HCT116 (cell line): ENCODE results near the gene PAX8. TPM values are rescaled to one million over a fixed set of nuclear protein-coding genes. Genes with fewer than 3 reads are reported as not detected.

ENCODE experiments used
- ATAC-seq: fragments of 200-7000 bp; cut with Tn5 transposase; 2 replicates; pipeline ENCODE4 v1.9.1; 2020; ENCODE audit warnings: mild to moderate bottlenecking, moderate library complexity
- BruUV-seq: library from RNA; stranded (reverse); fragments of 400-500 nt; replicated peaks from 2 replicates; lab custom pipeline; 2021; lab: Mats Ljungman, UMichigan
- CTCF ChIA-PET: fragments of 300-600 bp; sonication (Branson Sonifier 250); formaldehyde crosslinking; loops from one replicate; lab custom pipeline; 2021; ENCODE audit warnings: antibody characterized with exemption; lab: Charles Lee
- POLR2A ChIA-PET: fragments of 300-600, 350-600 bp; sonication (Branson Sonifier 250); formaldehyde crosslinking; loops from one replicate; lab custom pipeline; 2021; ENCODE audit warnings: antibody characterized with exemption; lab: Charles Lee
- RAD21 ChIA-PET, 2 experiments: fragments of 300-600 bp; sonication (Branson Sonifier 250); formaldehyde crosslinking; loops; one replicate each; lab custom pipeline; 2023; ENCODE audit warnings: low total read pairs in 2 of 2; ENCODE audit not compliant: uncharacterized antibody in 2 of 2, unreplicated experiment in 2 of 2, low non-redundant PET in 1 of 2; lab: Charles Lee
- DNase-seq: peaks from one replicate; pipeline ENCODE4 v3.0.0-alpha.2; 2010; ENCODE audit warnings: low read depth, low spot score
- H2AFZ ChIP-seq: fragments of 200-600 bp; shearing (Covaris generic), sonication (generic); 2 replicates; pipeline ENCODE4 v1.6.1; 2017; ENCODE audit warnings: low read depth, mixed run types, mixed read lengths, antibody characterized with exemption, low read length; ENCODE audit not compliant: poor library complexity, severe bottlenecking
- H3K27ac ChIP-seq: 2 replicates; pipeline ENCODE4 v1.5.1; 2012; ENCODE audit warnings: low read depth, low read length
- H3K27me3 ChIP-seq: fragments of 200-600 bp; sonication (generic); 2 replicates; pipeline ENCODE4 v1.6.1; 2016; ENCODE audit warnings: mixed run types, low read length, mixed read lengths; ENCODE audit not compliant: insufficient read depth
- H3K36me3 ChIP-seq, 2 experiments: fragments of 200-500 bp in 1 of 2; fragments of 200-600 bp in 1 of 2; sonication (Bioruptor generic) in 1 of 2; sonication (generic) in 1 of 2; 2 replicates each; pipeline versions ENCODE4 v1.5.1 to v1.6.1; 2014 to 2016; ENCODE audit warnings: low read length in 2 of 2, inconsistent platforms in 1 of 2, mixed read lengths in 1 of 2, mixed run types in 1 of 2; ENCODE audit not compliant: insufficient read depth in 2 of 2, control insufficient read depth in 1 of 2
- H3K4me1 ChIP-seq, 2 experiments: fragments of 200-600 bp in 1 of 2; sonication (generic) in 1 of 2; 2 replicates each; pipeline versions ENCODE4 v1.5.1 to v1.6.1; 2012 to 2017; ENCODE audit warnings: low read length in 2 of 2, inconsistent platforms in 1 of 2, mild to moderate bottlenecking in 1 of 2, mixed read lengths in 1 of 2, mixed run types in 1 of 2, moderate library complexity in 1 of 2; ENCODE audit not compliant: insufficient read depth in 2 of 2, control insufficient read depth in 1 of 2
- H3K4me2 ChIP-seq: fragments of 200-600 bp; sonication (generic); 2 replicates; pipeline ENCODE4 v1.6.1; 2017; ENCODE audit warnings: mixed run types, low read length, mixed read lengths
- H3K4me3 ChIP-seq, 2 experiments: fragments of 200-600 bp in 1 of 2; sonication (generic) in 1 of 2; replicated peaks in 1 of 2; 2 replicates each; pipeline ENCODE4 v1.5.1; 2011 to 2016; ENCODE audit warnings: low read length in 2 of 2, control low read depth in 1 of 2, low read depth in 1 of 2, mild to moderate bottlenecking in 1 of 2, mixed read lengths in 1 of 2, mixed run types in 1 of 2
- H3K79me2 ChIP-seq: fragments of 200-600 bp; sonication (generic); 2 replicates; pipeline ENCODE4 v1.6.1; 2017; ENCODE audit warnings: mild to moderate bottlenecking, mixed run types, low read length, moderate library complexity, mixed read lengths; ENCODE audit not compliant: insufficient read depth
- H3K9ac ChIP-seq: fragments of 200-600 bp; sonication (generic); 2 replicates; pipeline ENCODE4 v1.6.1; 2016; ENCODE audit warnings: low read length, mixed read lengths
- H3K9me2 ChIP-seq: fragments of 200-600 bp; sonication (generic), shearing (Covaris generic); 2 replicates; pipeline ENCODE4 v1.6.1; 2017; ENCODE audit warnings: mixed run types, mild to moderate bottlenecking, moderate library complexity; ENCODE audit not compliant: insufficient read depth
- H3K9me3 ChIP-seq, 2 experiments: fragments of 200-500 bp in 1 of 2; fragments of 200-600 bp in 1 of 2; sonication (Bioruptor generic) in 1 of 2; sonication (generic) in 1 of 2; 2 replicates each; pipeline ENCODE4 v1.6.1; 2014 to 2017; ENCODE audit warnings: low read length in 2 of 2, mixed read lengths in 2 of 2, inconsistent platforms in 1 of 2, low read depth in 1 of 2, mild to moderate bottlenecking in 1 of 2, mixed run types in 1 of 2, moderate library complexity in 1 of 2; ENCODE audit not compliant: control insufficient read depth in 1 of 2, insufficient read depth in 1 of 2
- H4K20me1 ChIP-seq: fragments of 200-600 bp; sonication (generic), shearing (Covaris generic); 2 replicates; pipeline ENCODE4 v1.6.1; 2017; ENCODE audit warnings: mixed run types, mild to moderate bottlenecking, moderate library complexity; ENCODE audit not compliant: insufficient read depth
- ATF3 ChIP-seq: IDR thresholded peaks from 2 replicates; pipeline ENCODE4 v1.6.1; 2012
- CBX3 ChIP-seq: IDR thresholded peaks from 2 replicates; pipeline ENCODE4 v1.6.1; 2012; ENCODE audit warnings: low read depth
- CEBPB ChIP-seq: IDR thresholded peaks from 2 replicates; pipeline ENCODE4 v1.6.1; 2012; ENCODE audit warnings: low read depth
- EGR1 ChIP-seq: IDR thresholded peaks from 2 replicates; pipeline ENCODE4 v1.6.1; 2012; ENCODE audit warnings: low read depth
- ELF1 ChIP-seq: IDR thresholded peaks from 2 replicates; pipeline ENCODE4 v1.6.1; 2012; ENCODE audit warnings: low read depth, borderline replicate concordance
- EZH2 ChIP-seq: fragments of 200-600 bp; sonication (generic); IDR thresholded peaks from 2 replicates; pipeline ENCODE4 v1.6.1; 2017; ENCODE audit warnings: antibody characterized with exemption, mixed run types
- EZH2phosphoT487 ChIP-seq: fragments of 200-600 bp; IDR thresholded peaks from 2 replicates; pipeline ENCODE4 v1.6.1; 2018; ENCODE audit warnings: antibody characterized with exemption, borderline replicate concordance
- JUND ChIP-seq: IDR thresholded peaks from 2 replicates; pipeline ENCODE4 v1.6.1; 2012
- POLR2A ChIP-seq: IDR thresholded peaks from 2 replicates; pipeline ENCODE4 v1.7.0; 2011; ENCODE audit warnings: borderline replicate concordance; ENCODE audit not compliant: insufficient read depth, insufficient read length; ENCODE audit errors: extremely low read depth
- POLR2AphosphoS5 ChIP-seq: IDR thresholded peaks from 2 replicates; pipeline ENCODE4 v1.6.1; 2011; ENCODE audit warnings: mild to moderate bottlenecking, low read depth, low read length, moderate library complexity
- RAD21 ChIP-seq: IDR thresholded peaks from 2 replicates; pipeline ENCODE4 v1.6.1; 2012; ENCODE audit warnings: low read depth, mild to moderate bottlenecking
- SIN3A ChIP-seq: IDR thresholded peaks from 2 replicates; pipeline ENCODE4 v1.6.1; 2012; ENCODE audit warnings: low read depth
- SP1 ChIP-seq: IDR thresholded peaks from 2 replicates; pipeline ENCODE4 v1.6.1; 2012; ENCODE audit warnings: low read depth
- SRF ChIP-seq: IDR thresholded peaks from 2 replicates; pipeline ENCODE4 v1.6.1; 2012; ENCODE audit warnings: low read depth
- YY1 ChIP-seq: IDR thresholded peaks from 2 replicates; pipeline ENCODE4 v1.6.1; 2011; ENCODE audit warnings: low read length, low read depth, moderate library complexity, mild to moderate bottlenecking; ENCODE audit not compliant: insufficient replicate concordance; ENCODE audit errors: extremely low read depth
- ZFX ChIP-seq: fragments of 450-650 bp; IDR thresholded peaks from 2 replicates; pipeline ENCODE4 v1.6.1; 2017
- intact Hi-C: fragments of 100-400 bp; cut with micrococcal nuclease; formaldehyde crosslinking; loops from 2 replicates; pipeline ENCODE4 v1.10.0; 2022
- total RNA-seq: library from RNA; stranded (reverse); gene quantifications from one replicate; pipeline ENCODE4 v1.2.1, GENCODE V29; 2021; ENCODE audit not compliant: unreplicated experiment
- TF ChIP-seq, protein P1 (sequence below): IDR thresholded peaks from 2 replicates; pipeline ENCODE4 v1.6.1; 2011; ENCODE audit warnings: mild to moderate bottlenecking, low read length, moderate library complexity; ENCODE audit not compliant: insufficient replicate concordance; ENCODE audit errors: extremely low read depth
- TF ChIP-seq, protein P2 (sequence below), 3 experiments: fragments of 200-600 bp in 1 of 3; sonication (generic) in 1 of 3; IDR thresholded peaks in 2 of 3; conservative IDR thresholded peaks in 1 of 3; 2 replicates each; pipeline ENCODE4 v1.5.1; 2012 to 2017; ENCODE audit warnings: low read depth in 2 of 3, low read length in 2 of 3, antibody characterized with exemption in 1 of 3, borderline replicate concordance in 1 of 3, control low read depth in 1 of 3, mild to moderate bottlenecking in 1 of 3, mixed read lengths in 1 of 3, mixed run types in 1 of 3, moderate library complexity in 1 of 3; ENCODE audit not compliant: insufficient read depth in 1 of 3
- TF ChIP-seq, protein P3 (sequence below): IDR thresholded peaks from 2 replicates; pipeline ENCODE4 v1.6.1; 2012; ENCODE audit warnings: low read depth

Gene PAX8
- total RNA-seq, 1 experiment from 2014 or later, result 4.4 TPM

GRCh38 chr2:113215056-113215455, 63.7 kb downstream of the PAX8 start:
- no peak overlapping the region for H3K4me2 ChIP-seq
- no peaks in the 10 kb centered on the region for H4K20me1 ChIP-seq
- H3K9ac ChIP-seq, result no peak overlapping the region
- ChIA-PET RAD21 (no interaction called here), POLR2A (no interaction called here), CTCF (no interaction called here)
- H3K27me3 ChIP-seq, result no peaks in the 10 kb centered on the region
- no peaks in the 10 kb centered on the region for H3K9me3 ChIP-seq
- no peaks in the 10 kb centered on the region for H3K36me3 ChIP-seq
- no TSS peak for BruUV-seq
- TF ChIP-seq RAD21 (no peak), EZH2phosphoT487 (no peak), POLR2A (no peak), EZH2 (no peak), SIN3A (no peak), ATF3 (no peak), YY1 (no peak), CBX3 (no peak), ELF1 (no peak), CEBPB (no peak), POLR2AphosphoS5 (no peak), JUND (no peak), EGR1 (no peak), SRF (no peak), SP1 (no peak), ZFX (no peak)
- TF ChIP-seq, protein P1, sequence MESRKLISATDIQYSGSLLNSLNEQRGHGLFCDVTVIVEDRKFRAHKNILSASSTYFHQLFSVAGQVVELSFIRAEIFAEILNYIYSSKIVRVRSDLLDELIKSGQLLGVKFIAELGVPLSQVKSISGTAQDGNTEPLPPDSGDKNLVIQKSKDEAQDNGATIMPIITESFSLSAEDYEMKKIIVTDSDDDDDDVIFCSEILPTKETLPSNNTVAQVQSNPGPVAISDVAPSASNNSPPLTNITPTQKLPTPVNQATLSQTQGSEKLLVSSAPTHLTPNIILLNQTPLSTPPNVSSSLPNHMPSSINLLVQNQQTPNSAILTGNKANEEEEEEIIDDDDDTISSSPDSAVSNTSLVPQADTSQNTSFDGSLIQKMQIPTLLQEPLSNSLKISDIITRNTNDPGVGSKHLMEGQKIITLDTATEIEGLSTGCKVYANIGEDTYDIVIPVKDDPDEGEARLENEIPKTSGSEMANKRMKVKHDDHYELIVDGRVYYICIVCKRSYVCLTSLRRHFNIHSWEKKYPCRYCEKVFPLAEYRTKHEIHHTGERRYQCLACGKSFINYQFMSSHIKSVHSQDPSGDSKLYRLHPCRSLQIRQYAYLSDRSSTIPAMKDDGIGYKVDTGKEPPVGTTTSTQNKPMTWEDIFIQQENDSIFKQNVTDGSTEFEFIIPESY, result no peak
- TF ChIP-seq, protein P2, sequence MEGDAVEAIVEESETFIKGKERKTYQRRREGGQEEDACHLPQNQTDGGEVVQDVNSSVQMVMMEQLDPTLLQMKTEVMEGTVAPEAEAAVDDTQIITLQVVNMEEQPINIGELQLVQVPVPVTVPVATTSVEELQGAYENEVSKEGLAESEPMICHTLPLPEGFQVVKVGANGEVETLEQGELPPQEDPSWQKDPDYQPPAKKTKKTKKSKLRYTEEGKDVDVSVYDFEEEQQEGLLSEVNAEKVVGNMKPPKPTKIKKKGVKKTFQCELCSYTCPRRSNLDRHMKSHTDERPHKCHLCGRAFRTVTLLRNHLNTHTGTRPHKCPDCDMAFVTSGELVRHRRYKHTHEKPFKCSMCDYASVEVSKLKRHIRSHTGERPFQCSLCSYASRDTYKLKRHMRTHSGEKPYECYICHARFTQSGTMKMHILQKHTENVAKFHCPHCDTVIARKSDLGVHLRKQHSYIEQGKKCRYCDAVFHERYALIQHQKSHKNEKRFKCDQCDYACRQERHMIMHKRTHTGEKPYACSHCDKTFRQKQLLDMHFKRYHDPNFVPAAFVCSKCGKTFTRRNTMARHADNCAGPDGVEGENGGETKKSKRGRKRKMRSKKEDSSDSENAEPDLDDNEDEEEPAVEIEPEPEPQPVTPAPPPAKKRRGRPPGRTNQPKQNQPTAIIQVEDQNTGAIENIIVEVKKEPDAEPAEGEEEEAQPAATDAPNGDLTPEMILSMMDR (IDR thresholded peaks at IDR 0.05 in 2 of 3, conservative IDR thresholded peaks at IDR 0.05 in 1 of 3; ENCODE audit: borderline replicate concordance in 1 of 3, insufficient read depth in 1 of 3, low read depth in 2 of 3, low read length in 2 of 3), result no peak
- TF ChIP-seq, protein P3, sequence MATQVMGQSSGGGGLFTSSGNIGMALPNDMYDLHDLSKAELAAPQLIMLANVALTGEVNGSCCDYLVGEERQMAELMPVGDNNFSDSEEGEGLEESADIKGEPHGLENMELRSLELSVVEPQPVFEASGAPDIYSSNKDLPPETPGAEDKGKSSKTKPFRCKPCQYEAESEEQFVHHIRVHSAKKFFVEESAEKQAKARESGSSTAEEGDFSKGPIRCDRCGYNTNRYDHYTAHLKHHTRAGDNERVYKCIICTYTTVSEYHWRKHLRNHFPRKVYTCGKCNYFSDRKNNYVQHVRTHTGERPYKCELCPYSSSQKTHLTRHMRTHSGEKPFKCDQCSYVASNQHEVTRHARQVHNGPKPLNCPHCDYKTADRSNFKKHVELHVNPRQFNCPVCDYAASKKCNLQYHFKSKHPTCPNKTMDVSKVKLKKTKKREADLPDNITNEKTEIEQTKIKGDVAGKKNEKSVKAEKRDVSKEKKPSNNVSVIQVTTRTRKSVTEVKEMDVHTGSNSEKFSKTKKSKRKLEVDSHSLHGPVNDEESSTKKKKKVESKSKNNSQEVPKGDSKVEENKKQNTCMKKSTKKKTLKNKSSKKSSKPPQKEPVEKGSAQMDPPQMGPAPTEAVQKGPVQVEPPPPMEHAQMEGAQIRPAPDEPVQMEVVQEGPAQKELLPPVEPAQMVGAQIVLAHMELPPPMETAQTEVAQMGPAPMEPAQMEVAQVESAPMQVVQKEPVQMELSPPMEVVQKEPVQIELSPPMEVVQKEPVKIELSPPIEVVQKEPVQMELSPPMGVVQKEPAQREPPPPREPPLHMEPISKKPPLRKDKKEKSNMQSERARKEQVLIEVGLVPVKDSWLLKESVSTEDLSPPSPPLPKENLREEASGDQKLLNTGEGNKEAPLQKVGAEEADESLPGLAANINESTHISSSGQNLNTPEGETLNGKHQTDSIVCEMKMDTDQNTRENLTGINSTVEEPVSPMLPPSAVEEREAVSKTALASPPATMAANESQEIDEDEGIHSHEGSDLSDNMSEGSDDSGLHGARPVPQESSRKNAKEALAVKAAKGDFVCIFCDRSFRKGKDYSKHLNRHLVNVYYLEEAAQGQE, result no peak
- H2AFZ ChIP-seq, result no peak overlapping the region
- ATAC-seq (no peak), DNase-seq (no peak)
- no peaks in the 10 kb centered on the region for H3K9me2 ChIP-seq
- H3K4me3 ChIP-seq, result no peak overlapping the region
- H3K4me1 ChIP-seq, result peaks cover 43 to 49% of the 10 kb centered on the region in 2 experiments
- H3K27ac ChIP-seq, result no peak overlapping the region
- no peaks in the 10 kb centered on the region for H3K79me2 ChIP-seq
- intact Hi-C loops, result no loop called here
